ENCODE data around the gene MRNIP. TPM values are rescaled to one million over a fixed set of nuclear protein-coding genes. Genes with fewer than 3 reads are reported as not detected.

MRNIP gene
- total and polyA plus RNA-seq, 8 donors: 8.0 to 46.0 (median 27.1) TPM

DNA sequence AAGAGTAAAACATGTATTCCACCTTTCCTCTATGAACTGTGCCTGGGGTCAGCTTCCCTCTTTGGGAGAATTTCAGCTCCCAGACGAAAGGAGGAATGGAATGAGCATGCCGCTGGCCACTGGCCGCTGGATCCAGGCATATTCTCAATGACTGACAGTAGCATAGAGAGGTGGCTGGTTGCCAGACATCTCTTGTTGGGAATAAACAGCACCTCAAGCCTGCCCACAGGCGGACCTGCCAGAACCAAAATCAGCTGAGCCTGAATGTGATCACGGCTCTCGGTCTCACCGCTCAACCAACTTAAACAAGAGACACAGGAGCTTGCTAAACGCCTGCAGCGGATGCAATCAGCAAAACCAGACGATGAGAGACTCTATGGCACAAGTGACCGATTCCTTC is 28.5 kb upstream of the MRNIP start:
- no peak overlapping the region for H3K27ac ChIP-seq
- no peaks in the 10 kb centered on the region for H3K4me1 ChIP-seq
- WGBS, 5 donors: 87 to 96% (median 92%) methylated on average over 11 of the region's 11 CpGs
- peaks cover 63 to 100% (median 96%) of the 10 kb centered on the region in 4 donors for H3K36me3 ChIP-seq
- intact Hi-C loops (cut with DNase I; ENCODE audit: low total_unique reads): no loop called here
- no peak overlapping the region for H3K4me3 ChIP-seq
- DNase-seq: no peak
- no peaks in the 10 kb centered on the region for H3K27me3 ChIP-seq
- peaks cover 0 to 24% (median 12%) of the 10 kb centered on the region in 4 donors for H3K9me3 ChIP-seq
- TF ChIP-seq POLR2AphosphoS5 (IDR thresholded peaks at IDR 0.05) (no peak), POLR2A (IDR thresholded peaks at IDR 0.05) (no peak), EP300 (IDR thresholded peaks at IDR 0.05) (no peak)
- TF ChIP-seq, protein P1, sequence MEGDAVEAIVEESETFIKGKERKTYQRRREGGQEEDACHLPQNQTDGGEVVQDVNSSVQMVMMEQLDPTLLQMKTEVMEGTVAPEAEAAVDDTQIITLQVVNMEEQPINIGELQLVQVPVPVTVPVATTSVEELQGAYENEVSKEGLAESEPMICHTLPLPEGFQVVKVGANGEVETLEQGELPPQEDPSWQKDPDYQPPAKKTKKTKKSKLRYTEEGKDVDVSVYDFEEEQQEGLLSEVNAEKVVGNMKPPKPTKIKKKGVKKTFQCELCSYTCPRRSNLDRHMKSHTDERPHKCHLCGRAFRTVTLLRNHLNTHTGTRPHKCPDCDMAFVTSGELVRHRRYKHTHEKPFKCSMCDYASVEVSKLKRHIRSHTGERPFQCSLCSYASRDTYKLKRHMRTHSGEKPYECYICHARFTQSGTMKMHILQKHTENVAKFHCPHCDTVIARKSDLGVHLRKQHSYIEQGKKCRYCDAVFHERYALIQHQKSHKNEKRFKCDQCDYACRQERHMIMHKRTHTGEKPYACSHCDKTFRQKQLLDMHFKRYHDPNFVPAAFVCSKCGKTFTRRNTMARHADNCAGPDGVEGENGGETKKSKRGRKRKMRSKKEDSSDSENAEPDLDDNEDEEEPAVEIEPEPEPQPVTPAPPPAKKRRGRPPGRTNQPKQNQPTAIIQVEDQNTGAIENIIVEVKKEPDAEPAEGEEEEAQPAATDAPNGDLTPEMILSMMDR (IDR thresholded peaks at IDR 0.05): no peak

DNA sequence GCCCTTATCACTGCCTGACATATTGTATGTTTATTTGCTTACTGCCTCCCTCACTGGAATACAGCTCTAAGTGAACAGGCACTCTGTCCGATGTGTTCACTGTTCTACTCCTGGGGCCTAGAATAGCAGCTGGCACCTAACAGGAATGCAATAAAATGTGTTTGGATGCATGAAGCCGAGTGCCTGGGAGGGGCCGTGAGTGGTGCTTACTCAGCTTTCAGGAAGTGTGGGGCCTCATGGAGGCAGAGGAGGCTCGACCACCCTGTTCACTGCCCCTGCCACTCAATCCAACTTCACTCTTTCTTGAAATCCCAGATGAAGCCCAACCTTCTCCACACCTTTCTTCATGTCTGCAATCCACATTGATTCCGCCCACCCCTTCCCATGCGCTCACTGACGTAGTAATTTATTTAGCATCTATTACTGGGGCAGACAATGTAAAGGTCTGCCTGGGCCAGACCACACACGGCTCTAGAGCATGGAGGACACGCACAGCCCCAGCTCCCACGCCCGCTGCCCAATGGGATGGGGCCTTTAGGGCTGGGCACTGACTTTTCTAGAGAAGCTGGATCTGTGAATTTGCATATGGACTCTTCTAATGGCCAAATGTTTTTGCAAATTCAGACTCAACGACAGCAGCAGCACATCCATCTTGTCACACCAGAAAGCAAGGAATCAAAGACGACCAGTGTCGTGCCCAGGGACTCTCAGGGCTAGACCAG is 27.7 kb upstream of the MRNIP start:
- H3K9me3 ChIP-seq: peaks cover 0 to 24% (median 12%) of the 10 kb centered on the region in 4 donors
- no peaks in the 10 kb centered on the region for H3K27me3 ChIP-seq
- H3K27ac ChIP-seq: no peak overlapping the region
- peaks cover 56 to 99% (median 91%) of the 10 kb centered on the region in 4 donors for H3K36me3 ChIP-seq
- no peak overlapping the region for H3K4me3 ChIP-seq
- 88 to 95% (median 90%) methylated on average over 14 of the region's 14 CpGs for WGBS, 5 donors
- no peak for DNase-seq
- intact Hi-C loops (cut with DNase I; ENCODE audit: low total_unique reads): no loop called here
- TF ChIP-seq, protein P1 (IDR thresholded peaks at IDR 0.05): no peak
- TF ChIP-seq POLR2AphosphoS5 (IDR thresholded peaks at IDR 0.05) (no peak), POLR2A (IDR thresholded peaks at IDR 0.05) (no peak), EP300 (IDR thresholded peaks at IDR 0.05) (no peak)
- no peaks in the 10 kb centered on the region for H3K4me1 ChIP-seq

DNA sequence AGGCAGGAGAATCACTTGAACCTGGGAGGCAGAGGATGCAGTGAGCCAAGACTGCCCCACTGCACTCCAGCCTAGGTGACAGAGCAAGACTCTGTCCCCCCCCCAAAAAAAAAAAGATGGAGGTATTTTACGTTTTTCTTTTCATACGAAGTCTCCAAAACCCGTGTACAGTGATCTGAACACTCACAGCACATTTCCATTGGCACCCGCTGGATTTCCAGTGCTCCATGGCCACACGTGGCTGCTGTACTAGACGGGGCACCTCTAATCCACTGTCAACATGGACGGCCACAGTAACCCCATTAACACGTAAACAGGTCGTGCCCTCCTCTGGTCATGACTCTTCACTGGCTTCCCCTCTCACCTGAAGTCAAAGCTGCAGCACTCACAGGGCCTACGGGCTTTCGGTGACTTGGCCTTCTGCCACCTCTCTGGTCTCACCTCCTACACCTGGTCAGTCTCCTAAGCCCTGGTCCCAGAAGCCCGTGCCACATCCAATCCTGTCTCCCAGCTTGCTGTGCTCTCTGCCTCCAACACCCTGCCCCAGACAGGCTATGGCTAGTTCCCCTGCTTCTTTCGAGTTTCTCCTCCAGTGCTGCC is 27.0 kb upstream of the MRNIP start:
- WGBS, 5 donors: 93 to 97% (median 96%) methylated on average over 13 of the region's 13 CpGs
- Histone ChIP-seq H3K4me1 (no peaks in the 10 kb centered on the region), H3K27ac (no peak overlapping the region), H3K4me3 (no peak overlapping the region), H3K27me3 (no peaks in the 10 kb centered on the region), H3K9me3 (peaks cover 0 to 24% (median 12%) of the 10 kb centered on the region in 4 donors), H3K36me3 (peaks cover 49 to 99% (median 90%) of the 10 kb centered on the region in 4 donors)
- intact Hi-C loops (cut with DNase I; ENCODE audit: low total_unique reads): no loop called here
- DNase-seq: no peak
- TF ChIP-seq EP300 (IDR thresholded peaks at IDR 0.05): no peak

DNA sequence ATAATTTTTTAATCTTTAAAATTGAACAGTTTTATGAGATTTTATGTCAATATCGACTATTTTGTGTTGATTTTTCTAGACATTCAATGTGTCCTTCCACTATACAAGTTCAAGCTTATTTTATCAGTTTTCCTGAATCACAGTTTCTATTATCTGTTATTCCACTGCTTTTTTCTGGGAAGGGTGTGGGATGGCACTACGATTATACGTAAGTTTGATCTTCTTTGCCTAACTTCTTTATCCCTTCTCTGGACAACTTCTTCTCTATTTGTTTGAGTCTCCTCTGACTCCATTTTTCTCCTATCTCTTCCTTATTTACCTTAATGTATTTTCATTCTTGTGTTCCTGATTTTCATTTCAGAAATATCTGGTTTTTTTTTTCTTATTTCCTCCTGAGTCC is 24.5 kb upstream of the MRNIP start:
- intact Hi-C loops (cut with DNase I; ENCODE audit: low total_unique reads): no loop called here
- H3K27me3 ChIP-seq: no peaks in the 10 kb centered on the region
- no peaks in the 10 kb centered on the region for H3K4me1 ChIP-seq
- H3K9me3 ChIP-seq: peaks cover 0 to 24% (median 12%) of the 10 kb centered on the region in 4 donors
- DNase-seq: no peak
- peaks cover 49 to 99% (median 90%) of the 10 kb centered on the region in 4 donors for H3K36me3 ChIP-seq
- 98 to 99% (median 99%) methylated on average over 3 of the region's 3 CpGs for WGBS, 5 donors
- H3K27ac ChIP-seq: no peak overlapping the region
- no peak overlapping the region for H3K4me3 ChIP-seq
- TF ChIP-seq POLR2A (IDR thresholded peaks at IDR 0.05) (no peak), EP300 (IDR thresholded peaks at IDR 0.05) (no peak), POLR2AphosphoS5 (IDR thresholded peaks at IDR 0.05) (no peak)
- TF ChIP-seq, protein P1 (IDR thresholded peaks at IDR 0.05): no peak

DNA sequence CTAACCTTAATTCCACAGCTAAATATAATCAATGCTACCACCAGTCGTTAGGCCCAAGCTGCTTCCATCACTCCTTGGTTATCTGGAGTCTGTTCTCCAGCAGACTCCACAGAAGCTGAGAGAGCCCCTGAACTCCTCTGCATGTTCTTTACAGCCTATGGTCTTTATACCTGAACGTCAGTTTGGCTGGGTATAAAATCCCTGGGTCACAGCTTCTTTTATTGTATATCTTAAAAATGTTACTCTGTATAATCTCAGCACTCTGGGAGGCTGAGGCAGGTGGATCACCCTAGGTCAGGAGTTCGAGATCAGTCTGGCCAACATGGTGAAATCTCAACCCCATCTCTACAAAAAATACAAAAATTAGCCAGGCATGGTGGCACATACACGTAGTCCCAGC is 23.7 kb upstream of the MRNIP start:
- DNase-seq: no peak
- intact Hi-C loops (cut with DNase I; ENCODE audit: low total_unique reads): no loop called here
- H3K4me1 ChIP-seq: no peaks in the 10 kb centered on the region
- H3K4me3 ChIP-seq: no peak overlapping the region
- no peaks in the 10 kb centered on the region for H3K27me3 ChIP-seq
- no peak overlapping the region for H3K27ac ChIP-seq
- TF ChIP-seq, protein P1 (IDR thresholded peaks at IDR 0.05): no peak
- TF ChIP-seq POLR2A (IDR thresholded peaks at IDR 0.05): no peak
- WGBS, 5 donors: 75 to 98% (median 90%) methylated on average over 4 of the region's 4 CpGs
- H3K36me3 ChIP-seq: peaks cover 41 to 97% (median 90%) of the 10 kb centered on the region in 4 donors
- peaks cover 0 to 24% (median 12%) of the 10 kb centered on the region in 4 donors for H3K9me3 ChIP-seq
